ENCODE data around the gene TMCO5A. TPM values are rescaled to one million over a fixed set of nuclear protein-coding genes. Genes with fewer than 3 reads are reported as not detected.

The TMCO5A gene
- total and polyA plus RNA-seq, 2 donors (not counting 3 experiments of a cell fraction or from before 2014, with no cell fraction given), result not detected

- no peaks in the 10 kb centered on the region for H3K4me1 ChIP-seq (ENCODE audit: control insufficient read depth, extremely low read depth, insufficient read depth, low read length)
- H3K4me3 ChIP-seq (replicated peaks in 1 of 3; ENCODE audit: insufficient read depth in 1 of 3, low read depth in 1 of 3, low read length in 3 of 3), result no peak overlapping the region
- no peaks in the 10 kb centered on the region for H3K9me1 ChIP-seq (replicated peaks; ENCODE audit: control insufficient read depth, extremely low read depth, insufficient read depth, low read length)
- no peaks in the 10 kb centered on the region for H4K20me1 ChIP-seq (replicated peaks; ENCODE audit: control insufficient read depth, extremely low read depth, insufficient read depth, low read length)
- DNase-seq (ENCODE audit: low read depth, low spot score), result no peak
- no peak overlapping the region for H2AFZ ChIP-seq (ENCODE audit: low read depth, low read length)
- FAIRE-seq, result no peak
- TF ChIP-seq FOS (IDR thresholded peaks at IDR 0.05; ENCODE audit: borderline replicate concordance, insufficient read depth, low read length) (no peak), POLR2AphosphoS5 (IDR thresholded peaks at IDR 0.05; ENCODE audit: insufficient read depth, low read depth, low read length) (no peak), GATA2 (IDR thresholded peaks at IDR 0.05; ENCODE audit: insufficient read depth, insufficient read length, low read depth, low read length) (no peak), MAX (IDR thresholded peaks at IDR 0.05; ENCODE audit: insufficient read depth, insufficient read length) (no peak), CTCF (IDR thresholded peaks at IDR 0.05; ENCODE audit: extremely low read depth in 1 of 2, insufficient read depth in 1 of 2, low read depth in 1 of 2, low read length in 2 of 2) (no peak), EZH2 (IDR thresholded peaks at IDR 0.05; ENCODE audit: borderline replicate concordance, low read depth, low read length, severe bottlenecking) (no peak), MYC (IDR thresholded peaks at IDR 0.05; ENCODE audit: low read depth, low read length) (no peak), JUN (IDR thresholded peaks at IDR 0.05; ENCODE audit: borderline replicate concordance, insufficient read depth, insufficient read length, low read depth) (no peak), POLR2A (IDR thresholded peaks at IDR 0.05; ENCODE audit: low read depth, low read length) (no peak)
- intact Hi-C loops (cut with micrococcal nuclease) (no loop called here), dilution Hi-C loops (cut with MboI; ENCODE audit: extremely low pct_ligation_motif_present, low sequenced_read_pairs) (no loop called here)
- H3K27me3 ChIP-seq (ENCODE audit: control insufficient read depth in 2 of 2, insufficient read depth in 2 of 2, low read length in 2 of 2), result peaks cover 0 to 36% of the 10 kb centered on the region in 2 experiments
- no peaks in the 10 kb centered on the region for H3K36me3 ChIP-seq (ENCODE audit: control insufficient read depth in 2 of 2, extremely low read depth in 1 of 2, insufficient read depth in 2 of 2, low read length in 2 of 2)
- no peaks in the 10 kb centered on the region for H3K9me3 ChIP-seq (replicated peaks; ENCODE audit: control insufficient read depth, insufficient read depth, low read length)
- H3K27ac ChIP-seq (ENCODE audit: insufficient read depth, low read depth, low read length), result no peak overlapping the region
- ChIA-PET POLR2A (no interaction called here), CTCF (no interaction called here)
- H3K9ac ChIP-seq (replicated peaks; ENCODE audit: extremely low read depth, insufficient read depth, low read length), result no peak overlapping the region
- no peak overlapping the region for H3K4me2 ChIP-seq (ENCODE audit: insufficient read depth, low read length)
- no TSS peak for BruUV-seq (replicated peaks)
- H3K79me2 ChIP-seq (ENCODE audit: control insufficient read depth, insufficient read depth, low read length), result no peaks in the 10 kb centered on the region
Measured at GRCh38 chr15:37929238-37929637, 5.2 kb upstream of the TMCO5A start.

All from endothelial cell of umbilical vein (primary cell).